Measurements from ENCODE around the gene FCN3. TPM values are rescaled to one million over a fixed set of nuclear protein-coding genes. Genes with fewer than 3 reads are reported as not detected.

FCN3 gene
- total RNA-seq, 3 donors from 2014 or later = 0.33 to 0.34 TPM; not detected in 1

- Mint-ChIP-seq H3K27me3 (ENCODE audit: low read depth) (no peaks in the 10 kb centered on the region), H3K9me3 (no peaks in the 10 kb centered on the region), H3K4me1 (ENCODE audit: low read depth) (peaks cover 17% of the 10 kb centered on the region), H3K36me3 (ENCODE audit: insufficient read depth) (peaks cover 11% of the 10 kb centered on the region), H3K4me3 (no peak overlapping the region)
- no peak for DNase-seq
- peak; percentile 59 to 70 for ATAC-seq
Measured at GRCh38 chr1:27349784-27350662, 24.6 kb downstream of the FCN3 start.

GRCh38 chr1:27348861-27349783, 25.5 kb downstream of the FCN3 start:
- Mint-ChIP-seq H3K27me3 (ENCODE audit: low read depth) (no peaks in the 10 kb centered on the region), H3K4me3 (peak overlapping the region; percentile 47), H3K4me1 (ENCODE audit: low read depth) (peaks cover 22% of the 10 kb centered on the region), H3K9me3 (no peaks in the 10 kb centered on the region), H3K36me3 (ENCODE audit: insufficient read depth) (peaks cover 11% of the 10 kb centered on the region)
- peak; percentile 69 to 84 for ATAC-seq
- DNase-seq = no peak

- H3K4me1 Mint-ChIP-seq (ENCODE audit: low read depth) = peaks cover 42% of the 10 kb centered on the region
- no peaks in the 10 kb centered on the region for H3K27me3 Mint-ChIP-seq (ENCODE audit: low read depth)
- no peak for ATAC-seq
- no peaks in the 10 kb centered on the region for H3K9me3 Mint-ChIP-seq
- H3K36me3 Mint-ChIP-seq (ENCODE audit: insufficient read depth) = peaks cover 11% of the 10 kb centered on the region
- H3K4me3 Mint-ChIP-seq = no peak overlapping the region
- DNase-seq = no peak
Measured at GRCh38 chr1:27346991-27347624, 27.5 kb downstream of the FCN3 start.

GRCh38 chr1:27346357-27346756, 28.3 kb downstream of the FCN3 start:
- H3K27me3 Mint-ChIP-seq (ENCODE audit: low read depth) = no peaks in the 10 kb centered on the region
- H3K36me3 Mint-ChIP-seq (ENCODE audit: insufficient read depth) = peaks cover 8% of the 10 kb centered on the region
- no peaks in the 10 kb centered on the region for H3K9me3 Mint-ChIP-seq
- no peak overlapping the region for H3K4me3 Mint-ChIP-seq
- ATAC-seq (no peak), DNase-seq (no peak)
- H3K4me1 Mint-ChIP-seq (ENCODE audit: low read depth) = peaks cover 49% of the 10 kb centered on the region

GRCh38 chr1:27345272-27345671, 29.4 kb downstream of the FCN3 start:
- Mint-ChIP-seq H3K27me3 (ENCODE audit: low read depth) (no peaks in the 10 kb centered on the region), H3K4me3 (no peak overlapping the region), H3K36me3 (ENCODE audit: insufficient read depth) (peaks cover 8% of the 10 kb centered on the region), H3K4me1 (ENCODE audit: low read depth) (peaks cover 59% of the 10 kb centered on the region), H3K9me3 (no peaks in the 10 kb centered on the region)
- DNase-seq (no peak), ATAC-seq (no peak)

- no peak for DNase-seq
- ATAC-seq = no peak
- Mint-ChIP-seq H3K4me3 (peak overlapping the region; percentile 81), H3K9me3 (no peaks in the 10 kb centered on the region), H3K4me1 (ENCODE audit: low read depth) (peaks cover 73% of the 10 kb centered on the region), H3K27me3 (ENCODE audit: low read depth) (no peaks in the 10 kb centered on the region), H3K36me3 (ENCODE audit: insufficient read depth) (peaks cover 8% of the 10 kb centered on the region)
Measured at GRCh38 chr1:27343639-27344025, 31.0 kb downstream of the FCN3 start.

GRCh38 chr1:27342778-27343638, 31.6 kb downstream of the FCN3 start:
- peak overlapping the region; percentile 81 for H3K4me3 Mint-ChIP-seq
- no peaks in the 10 kb centered on the region for H3K27me3 Mint-ChIP-seq (ENCODE audit: low read depth)
- DNase-seq (peak; percentile 75), ATAC-seq (peak; percentile 49 to 53)
- no peaks in the 10 kb centered on the region for H3K9me3 Mint-ChIP-seq
- H3K36me3 Mint-ChIP-seq (ENCODE audit: insufficient read depth) = peaks cover 8% of the 10 kb centered on the region
- peaks cover 73% of the 10 kb centered on the region for H3K4me1 Mint-ChIP-seq (ENCODE audit: low read depth)

GRCh38 chr1:27342391-27342777, 32.2 kb downstream of the FCN3 start:
- Mint-ChIP-seq H3K4me3 (peak overlapping the region; percentile 81), H3K4me1 (ENCODE audit: low read depth) (peaks cover 70% of the 10 kb centered on the region), H3K9me3 (no peaks in the 10 kb centered on the region), H3K27me3 (ENCODE audit: low read depth) (no peaks in the 10 kb centered on the region), H3K36me3 (ENCODE audit: insufficient read depth) (peaks cover 8% of the 10 kb centered on the region)
- ATAC-seq (peak; percentile 60 to 68), DNase-seq (peak; percentile 30)

- Mint-ChIP-seq H3K4me3 (peak within 1 kb of the TSS; percentile 81), H3K27me3 (ENCODE audit: low read depth) (no peaks in the 10 kb centered on the region)
- DNase-seq = peak; percentile 55
Measured at GRCh38 chr1:27341525-27342252, 32.9 kb downstream of the FCN3 start, which contains the start of gene SYTL1. Gene SYTL1, plus strand, starts transcription at chr1:27342022. Its CDS starts 3,313 bp downstream, at chr1:27345335.

GRCh38 chr1:27339213-27339612, 35.4 kb downstream of the FCN3 start:
- no peak for DNase-seq
- Mint-ChIP-seq H3K36me3 (ENCODE audit: insufficient read depth) (peaks cover 10% of the 10 kb centered on the region), H3K4me1 (ENCODE audit: low read depth) (peaks cover 52% of the 10 kb centered on the region), H3K27me3 (ENCODE audit: low read depth) (no peaks in the 10 kb centered on the region), H3K4me3 (no peak overlapping the region), H3K9me3 (no peaks in the 10 kb centered on the region)
- ATAC-seq = no peak

More at GRCh38 chr1:27341525-27342252, 32.9 kb downstream of the FCN3 start, which contains the start of gene SYTL1:
- Mint-ChIP-seq H3K9me3 (no peaks in the 10 kb centered on the region), H3K4me1 (ENCODE audit: low read depth) (peaks cover 67% of the 10 kb centered on the region), H3K36me3 (ENCODE audit: insufficient read depth) (peaks cover 6% of the 10 kb centered on the region)
- peak; percentile 58 to 64 for ATAC-seq

GRCh38 chr1:27338751-27339150, 35.9 kb downstream of the FCN3 start:
- peaks cover 47% of the 10 kb centered on the region for H3K4me1 Mint-ChIP-seq (ENCODE audit: low read depth)
- DNase-seq = no peak

GRCh38 chr1:27336756-27337155, 37.9 kb downstream of the FCN3 start:
- no peak overlapping the region for H3K4me3 Mint-ChIP-seq
- no peaks in the 10 kb centered on the region for H3K9me3 Mint-ChIP-seq
- ATAC-seq = no peak
- H3K27me3 Mint-ChIP-seq (ENCODE audit: low read depth) = no peaks in the 10 kb centered on the region
- peaks cover 23% of the 10 kb centered on the region for H3K36me3 Mint-ChIP-seq (ENCODE audit: insufficient read depth)
- peaks cover 43% of the 10 kb centered on the region for H3K4me1 Mint-ChIP-seq (ENCODE audit: low read depth)
- DNase-seq = no peak

More at GRCh38 chr1:27338751-27339150, 35.9 kb downstream of the FCN3 start:
- H3K9me3 Mint-ChIP-seq = no peaks in the 10 kb centered on the region
- no peaks in the 10 kb centered on the region for H3K27me3 Mint-ChIP-seq (ENCODE audit: low read depth)
- H3K4me3 Mint-ChIP-seq = no peak overlapping the region
- peaks cover 13% of the 10 kb centered on the region for H3K36me3 Mint-ChIP-seq (ENCODE audit: insufficient read depth)
- ATAC-seq = no peak
